Coronary artery (tissue), 2 donors: ENCODE measurements around the gene HEATR5A.
"Not testable (repeated sequence)": the region's sequence is repeated elsewhere in the genome, so short reads cannot be mapped to it uniquely, and the experiment has no call there.

Experiments
- DNase-seq: peaks from one replicate; pipeline ENCODE4 v3.0.0-alpha.2; 2017; ENCODE audit warnings: low spot score
- H3K27ac ChIP-seq, 2 donors: fragments of 200-600 bp; sonication (generic); one replicate each; pipeline ENCODE4 v1.5.1; 2016 to 2019
- H3K4me3 ChIP-seq: fragments of 200-600 bp; sonication (generic); 2 replicates; pipeline ENCODE4 v1.5.1; 2016; ENCODE audit warnings: mild to moderate bottlenecking, moderate library complexity
- CTCF ChIP-seq: fragments of 200-600 bp; sonication (generic); IDR thresholded peaks from one replicate; pipeline ENCODE4 v1.5.1; 2019; ENCODE audit warnings: antibody characterized with exemption

Gene HEATR5A

GRCh38 chr14:31326111-31326510 is 94.2 kb downstream of the HEATR5A start:
- no peak for DNase-seq
- H3K4me3 ChIP-seq, result no peak overlapping the region
- TF ChIP-seq CTCF, result no peak
- no peak overlapping the region for H3K27ac ChIP-seq

- Histone ChIP-seq H3K4me3 (no peak overlapping the region), H3K27ac (no peak overlapping the region)
- no peak for DNase-seq
- no peak for TF ChIP-seq CTCF
Observed at GRCh38 chr14:31323419-31323818, 96.9 kb downstream of the HEATR5A start.

GRCh38 chr14:31320922-31321766 is 99.2 kb downstream of the HEATR5A start:
- no peak for TF ChIP-seq CTCF
- DNase-seq, result no peak
- Histone ChIP-seq H3K27ac (peak overlapping the region; percentile 51 to 66), H3K4me3 (no peak overlapping the region)

- TF ChIP-seq CTCF, result no peak
- DNase-seq, result no peak
- H3K4me3 ChIP-seq, result no peak overlapping the region
- peak overlapping the region; percentile 42 to 66 for H3K27ac ChIP-seq
Observed at GRCh38 chr14:31320216-31320615, 100.1 kb downstream of the HEATR5A start.

GRCh38 chr14:31319701-31320100 is 100.6 kb downstream of the HEATR5A start:
- Histone ChIP-seq H3K27ac (peak overlapping the region in 1 of 2 donors; percentile 13), H3K4me3 (no peak overlapping the region)
- TF ChIP-seq CTCF, result no peak
- no peak for DNase-seq

- no peak for DNase-seq
- Histone ChIP-seq H3K4me3 (no peak overlapping the region), H3K27ac (no peak overlapping the region)
- TF ChIP-seq CTCF, result no peak
Observed at GRCh38 chr14:31312934-31313333, 107.4 kb downstream of the HEATR5A start.

- not testable (repeated sequence) for H3K4me3 ChIP-seq, DNase-seq, H3K27ac ChIP-seq
Observed at GRCh38 chr14:31312370-31312769, 108.0 kb downstream of the HEATR5A start.
